Osteocyte (in vitro differentiated cells): ENCODE measurements around the gene TBL1XR1. TPM values are rescaled to one million over a fixed set of nuclear protein-coding genes. Genes with fewer than 3 reads are reported as not detected.
A peak's percentile ranks its signal among the peaks of the same experiment; 100 is the strongest.

Source experiments
- DNase-seq: peaks from one replicate; pipeline ENCODE4 v3.0.0; 2021; ENCODE audit warnings: mixed read lengths; ENCODE audit not compliant: unreplicated experiment; ENCODE audit errors: extremely low spot score
- H3K27ac Mint-ChIP-seq: one replicate; pipeline ENCODE4 v1.8.0; 2021; ENCODE audit warnings: mild to moderate bottlenecking, mixed read lengths; ENCODE audit not compliant: unreplicated experiment
- H3K27me3 Mint-ChIP-seq: one replicate; pipeline ENCODE4 v1.8.0; 2021; ENCODE audit warnings: mixed read lengths; ENCODE audit not compliant: unreplicated experiment
- H3K36me3 Mint-ChIP-seq: one replicate; pipeline ENCODE4 v1.8.0; 2021; ENCODE audit warnings: mixed read lengths; ENCODE audit not compliant: unreplicated experiment
- H3K4me1 Mint-ChIP-seq: one replicate; pipeline ENCODE4 v1.8.0; 2021; ENCODE audit warnings: mixed read lengths; ENCODE audit not compliant: unreplicated experiment
- H3K4me3 Mint-ChIP-seq: one replicate; pipeline ENCODE4 v1.8.0; 2021; ENCODE audit warnings: mild to moderate bottlenecking, moderate library complexity, mixed read lengths; ENCODE audit not compliant: unreplicated experiment
- H3K9me3 Mint-ChIP-seq: one replicate; pipeline ENCODE4 v1.8.0; 2021; ENCODE audit warnings: mixed read lengths; ENCODE audit not compliant: unreplicated experiment
- total RNA-seq: library from RNA; stranded (reverse); gene quantifications from 2 replicates; pipeline ENCODE4 v1.2.1, GENCODE V29; 2021
- TF ChIP-seq, protein P1 (sequence below): fragments of 200-600 bp; sonication (generic); IDR thresholded peaks from 2 replicates; pipeline ENCODE4 v1.5.0; 2021; ENCODE audit warnings: antibody characterized with exemption, mild to moderate bottlenecking, moderate library complexity

The TBL1XR1 gene
- total RNA-seq, 1 donor from 2014 or later = 370 TPM

- Mint-ChIP-seq H3K36me3 (peaks cover 22% of the 10 kb centered on the region), H3K27ac (no peak overlapping the region), H3K4me1 (peaks cover 49% of the 10 kb centered on the region)
Measured at GRCh38 chr3:177157492-177157891, 39.8 kb downstream of the TBL1XR1 start.

GRCh38 chr3:177154733-177155132, 42.5 kb downstream of the TBL1XR1 start:
- TF ChIP-seq, protein P1, sequence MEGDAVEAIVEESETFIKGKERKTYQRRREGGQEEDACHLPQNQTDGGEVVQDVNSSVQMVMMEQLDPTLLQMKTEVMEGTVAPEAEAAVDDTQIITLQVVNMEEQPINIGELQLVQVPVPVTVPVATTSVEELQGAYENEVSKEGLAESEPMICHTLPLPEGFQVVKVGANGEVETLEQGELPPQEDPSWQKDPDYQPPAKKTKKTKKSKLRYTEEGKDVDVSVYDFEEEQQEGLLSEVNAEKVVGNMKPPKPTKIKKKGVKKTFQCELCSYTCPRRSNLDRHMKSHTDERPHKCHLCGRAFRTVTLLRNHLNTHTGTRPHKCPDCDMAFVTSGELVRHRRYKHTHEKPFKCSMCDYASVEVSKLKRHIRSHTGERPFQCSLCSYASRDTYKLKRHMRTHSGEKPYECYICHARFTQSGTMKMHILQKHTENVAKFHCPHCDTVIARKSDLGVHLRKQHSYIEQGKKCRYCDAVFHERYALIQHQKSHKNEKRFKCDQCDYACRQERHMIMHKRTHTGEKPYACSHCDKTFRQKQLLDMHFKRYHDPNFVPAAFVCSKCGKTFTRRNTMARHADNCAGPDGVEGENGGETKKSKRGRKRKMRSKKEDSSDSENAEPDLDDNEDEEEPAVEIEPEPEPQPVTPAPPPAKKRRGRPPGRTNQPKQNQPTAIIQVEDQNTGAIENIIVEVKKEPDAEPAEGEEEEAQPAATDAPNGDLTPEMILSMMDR = no peak
- Mint-ChIP-seq H3K27me3 (no peaks in the 10 kb centered on the region), H3K4me3 (no peak overlapping the region), H3K4me1 (peaks cover 63% of the 10 kb centered on the region), H3K9me3 (no peaks in the 10 kb centered on the region), H3K36me3 (peaks cover 10% of the 10 kb centered on the region), H3K27ac (peak overlapping the region; percentile 42)
- DNase-seq = no peak

More at GRCh38 chr3:177157492-177157891, 39.8 kb downstream of the TBL1XR1 start:
- Mint-ChIP-seq H3K9me3 (no peaks in the 10 kb centered on the region), H3K27me3 (no peaks in the 10 kb centered on the region), H3K4me3 (no peak overlapping the region)
- TF ChIP-seq, protein P1 = no peak
- DNase-seq = no peak

- Mint-ChIP-seq H3K9me3 (no peaks in the 10 kb centered on the region), H3K36me3 (peaks cover 4% of the 10 kb centered on the region), H3K27ac (peak overlapping the region; percentile 74), H3K27me3 (no peaks in the 10 kb centered on the region), H3K4me1 (peaks cover 74% of the 10 kb centered on the region), H3K4me3 (no peak overlapping the region)
- no peak for DNase-seq
- TF ChIP-seq, protein P1 = no peak
Measured at GRCh38 chr3:177150970-177151627, 46.2 kb downstream of the TBL1XR1 start.

GRCh38 chr3:177150218-177150916, 46.9 kb downstream of the TBL1XR1 start:
- TF ChIP-seq, protein P1 = no peak
- H3K36me3 Mint-ChIP-seq = peaks cover 4% of the 10 kb centered on the region
- no peak overlapping the region for H3K4me3 Mint-ChIP-seq
- H3K4me1 Mint-ChIP-seq = peaks cover 80% of the 10 kb centered on the region
- no peaks in the 10 kb centered on the region for H3K27me3 Mint-ChIP-seq
- peak overlapping the region; percentile 74 for H3K27ac Mint-ChIP-seq
- no peaks in the 10 kb centered on the region for H3K9me3 Mint-ChIP-seq
- DNase-seq = no peak

DNA sequence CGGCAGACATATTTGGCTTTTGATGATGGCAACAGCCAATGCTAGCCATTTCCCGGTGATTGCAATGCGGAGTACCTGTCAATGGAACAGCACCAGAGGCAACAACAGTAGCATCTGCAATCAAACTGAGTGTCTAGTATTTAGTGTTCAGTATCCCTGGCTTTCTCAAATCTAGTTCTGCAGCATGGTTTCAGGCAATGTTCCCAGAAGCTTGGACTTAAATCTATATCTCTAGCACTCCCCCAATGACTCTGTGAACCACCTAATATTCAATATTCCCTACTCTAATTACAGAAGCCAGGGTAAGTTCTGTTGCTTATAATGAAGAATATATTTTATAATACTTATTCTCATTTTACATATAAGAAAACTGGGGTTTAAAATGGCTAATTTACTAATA, 48.2 kb downstream of the TBL1XR1 start:
- Mint-ChIP-seq H3K27me3 (no peaks in the 10 kb centered on the region), H3K36me3 (peaks cover 4% of the 10 kb centered on the region), H3K4me3 (no peak overlapping the region), H3K4me1 (peaks cover 80% of the 10 kb centered on the region), H3K9me3 (no peaks in the 10 kb centered on the region), H3K27ac (peak overlapping the region; percentile 74)
- no peak for DNase-seq
- TF ChIP-seq, protein P1 = no peak
